ENCODE measurements around the gene CCSER1.
"Not testable (repeated sequence)": the region's sequence is repeated elsewhere in the genome, so short reads cannot be mapped to it uniquely, and the experiment has no call there.

DNA sequence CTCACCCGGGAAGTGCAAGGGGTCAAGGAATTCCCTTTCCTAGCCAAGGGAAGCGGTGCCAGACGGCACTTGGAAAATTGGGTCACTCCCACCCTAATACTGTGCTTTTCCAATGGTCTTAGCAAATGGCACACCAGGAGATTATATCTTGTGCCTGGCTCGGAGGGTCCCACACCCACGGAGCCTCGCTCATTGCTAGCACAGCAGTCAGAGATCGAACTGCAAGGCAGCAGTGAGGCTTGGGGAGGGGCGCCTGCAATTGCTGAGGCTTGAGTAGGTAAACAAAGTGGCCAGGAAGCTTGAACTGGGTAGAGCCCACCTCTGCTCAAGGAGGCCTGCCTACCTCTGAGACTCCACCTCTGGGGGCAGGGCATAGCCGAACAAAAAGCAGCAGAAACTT, 1335.4 kb downstream of the CCSER1 start:
- TF ChIP-seq, protein P1, sequence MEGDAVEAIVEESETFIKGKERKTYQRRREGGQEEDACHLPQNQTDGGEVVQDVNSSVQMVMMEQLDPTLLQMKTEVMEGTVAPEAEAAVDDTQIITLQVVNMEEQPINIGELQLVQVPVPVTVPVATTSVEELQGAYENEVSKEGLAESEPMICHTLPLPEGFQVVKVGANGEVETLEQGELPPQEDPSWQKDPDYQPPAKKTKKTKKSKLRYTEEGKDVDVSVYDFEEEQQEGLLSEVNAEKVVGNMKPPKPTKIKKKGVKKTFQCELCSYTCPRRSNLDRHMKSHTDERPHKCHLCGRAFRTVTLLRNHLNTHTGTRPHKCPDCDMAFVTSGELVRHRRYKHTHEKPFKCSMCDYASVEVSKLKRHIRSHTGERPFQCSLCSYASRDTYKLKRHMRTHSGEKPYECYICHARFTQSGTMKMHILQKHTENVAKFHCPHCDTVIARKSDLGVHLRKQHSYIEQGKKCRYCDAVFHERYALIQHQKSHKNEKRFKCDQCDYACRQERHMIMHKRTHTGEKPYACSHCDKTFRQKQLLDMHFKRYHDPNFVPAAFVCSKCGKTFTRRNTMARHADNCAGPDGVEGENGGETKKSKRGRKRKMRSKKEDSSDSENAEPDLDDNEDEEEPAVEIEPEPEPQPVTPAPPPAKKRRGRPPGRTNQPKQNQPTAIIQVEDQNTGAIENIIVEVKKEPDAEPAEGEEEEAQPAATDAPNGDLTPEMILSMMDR (conservative IDR thresholded peaks at IDR 0.05 in 1 of 2, IDR thresholded peaks at IDR 0.05 in 1 of 2; ENCODE audit: extremely low read depth in 1 of 2, insufficient read depth in 1 of 2, low read depth in 1 of 2, low read length in 2 of 2), result not testable (repeated sequence)
- TF ChIP-seq EZH2 (IDR thresholded peaks at IDR 0.05; ENCODE audit: borderline replicate concordance, low read length), result not testable (repeated sequence)

Measured in mammary epithelial cell (primary cell).